Thyroid gland (tissue), 4 donors: ENCODE data around the gene DOCK10.

ENCODE experiments used
- POLR2A ChIP-seq, 2 donors: fragments of 450-650 bp; IDR thresholded peaks; one replicate each; pipeline ENCODE4 v1.6.1; 2017; ENCODE audit warnings: antibody characterized with exemption in 2 of 2, mild to moderate bottlenecking in 2 of 2, moderate library complexity in 1 of 2
- TF ChIP-seq, protein P1 (sequence below), 6 experiments: fragments of 200-600 bp in 3 of 6; fragments of 450-650 bp in 3 of 6; sonication (generic) in 3 of 6; IDR thresholded peaks; one replicate each; pipeline ENCODE4 v1.5.1; 2016 to 2019; ENCODE audit warnings: antibody characterized with exemption in 6 of 6, mild to moderate bottlenecking in 2 of 6, inconsistent platforms in 1 of 6, moderate library complexity in 1 of 6

DNA sequence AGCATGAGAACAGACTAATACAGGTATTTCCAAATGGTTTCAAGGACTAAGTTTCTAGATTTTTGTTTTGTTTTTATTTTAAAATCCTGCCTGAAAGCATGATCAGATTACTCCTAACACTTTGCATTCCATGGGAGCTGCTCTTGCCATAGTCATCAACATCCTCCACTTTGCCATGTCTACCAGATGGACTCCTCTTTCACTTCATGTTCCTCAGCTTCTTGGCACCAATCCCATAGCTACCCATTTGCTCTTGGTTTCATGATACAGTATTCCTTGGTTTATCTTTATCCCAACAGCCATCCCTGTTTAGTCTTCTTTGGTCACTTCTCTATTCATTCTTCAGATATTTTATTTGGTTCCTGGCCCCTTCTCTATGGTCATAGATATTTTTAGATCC lies 171.9 kb downstream of the DOCK10 start:
- TF ChIP-seq, protein P1, sequence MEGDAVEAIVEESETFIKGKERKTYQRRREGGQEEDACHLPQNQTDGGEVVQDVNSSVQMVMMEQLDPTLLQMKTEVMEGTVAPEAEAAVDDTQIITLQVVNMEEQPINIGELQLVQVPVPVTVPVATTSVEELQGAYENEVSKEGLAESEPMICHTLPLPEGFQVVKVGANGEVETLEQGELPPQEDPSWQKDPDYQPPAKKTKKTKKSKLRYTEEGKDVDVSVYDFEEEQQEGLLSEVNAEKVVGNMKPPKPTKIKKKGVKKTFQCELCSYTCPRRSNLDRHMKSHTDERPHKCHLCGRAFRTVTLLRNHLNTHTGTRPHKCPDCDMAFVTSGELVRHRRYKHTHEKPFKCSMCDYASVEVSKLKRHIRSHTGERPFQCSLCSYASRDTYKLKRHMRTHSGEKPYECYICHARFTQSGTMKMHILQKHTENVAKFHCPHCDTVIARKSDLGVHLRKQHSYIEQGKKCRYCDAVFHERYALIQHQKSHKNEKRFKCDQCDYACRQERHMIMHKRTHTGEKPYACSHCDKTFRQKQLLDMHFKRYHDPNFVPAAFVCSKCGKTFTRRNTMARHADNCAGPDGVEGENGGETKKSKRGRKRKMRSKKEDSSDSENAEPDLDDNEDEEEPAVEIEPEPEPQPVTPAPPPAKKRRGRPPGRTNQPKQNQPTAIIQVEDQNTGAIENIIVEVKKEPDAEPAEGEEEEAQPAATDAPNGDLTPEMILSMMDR (IDR thresholded peaks at IDR 0.05): no peak
- TF ChIP-seq POLR2A (IDR thresholded peaks at IDR 0.05): no peak
